ENCODE measurements around the gene OR8B8.

GRCh38 chr11:124474779-124475178 lies 29.3 kb upstream of the OR8B8 start:
- TF ChIP-seq POLR2A (IDR thresholded peaks at IDR 0.05) = no peak
- no peak for TF ChIP-seq CTCF (IDR thresholded peaks at IDR 0.05)
